ENCODE measurements around the gene NTN4. TPM values are rescaled to one million over a fixed set of nuclear protein-coding genes. Genes with fewer than 3 reads are reported as not detected.

NTN4 gene
- total and polyA plus RNA-seq, 7 donors: 3.7 to 17.4 (median 7.2) TPM

DNA sequence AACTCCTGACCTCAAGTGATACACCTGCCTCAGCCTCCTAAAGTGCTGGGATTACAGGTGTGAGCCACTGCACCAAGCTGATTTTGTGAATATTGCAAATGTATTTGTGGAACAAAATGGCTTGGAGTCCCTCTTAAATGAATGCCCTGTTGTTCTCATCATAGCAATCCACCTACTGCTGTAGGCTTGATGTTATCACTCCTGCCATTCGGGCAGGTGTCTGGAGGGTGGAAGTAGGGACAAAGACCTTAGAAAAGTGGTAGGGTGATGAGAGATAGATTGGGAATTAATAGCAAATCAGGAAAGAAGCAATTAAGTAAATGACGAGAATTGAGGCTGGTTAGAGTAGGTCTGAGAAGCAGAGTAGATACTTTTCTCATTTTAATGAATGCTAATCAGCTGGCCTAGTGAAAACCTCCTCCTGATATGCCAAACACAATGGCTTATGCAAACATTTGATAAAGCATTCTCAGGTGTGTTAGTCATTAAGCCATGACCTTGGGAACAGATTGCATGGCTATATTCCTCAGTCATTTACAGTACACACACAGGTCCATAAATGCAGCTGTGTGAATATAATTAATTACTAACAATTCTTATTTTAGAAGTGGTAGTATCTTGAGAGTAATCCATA, 178.8 kb downstream of the NTN4 start:
- no peaks in the 10 kb centered on the region for H3K4me1 ChIP-seq
- no peaks in the 10 kb centered on the region for H3K9me3 ChIP-seq
- no peak overlapping the region for H3K27ac ChIP-seq
- WGBS, 2 donors: 14 to 64% methylated on average over 2 of the region's 2 CpGs
- H3K4me3 ChIP-seq: no peak overlapping the region
- H3K36me3 ChIP-seq: no peaks in the 10 kb centered on the region
- no peak for DNase-seq
- no peak for TF ChIP-seq POLR2AphosphoS5 (IDR thresholded peaks at IDR 0.05)
- intact Hi-C loops (cut with DNase I): no loop called here
- no peaks in the 10 kb centered on the region for H3K27me3 ChIP-seq

DNA sequence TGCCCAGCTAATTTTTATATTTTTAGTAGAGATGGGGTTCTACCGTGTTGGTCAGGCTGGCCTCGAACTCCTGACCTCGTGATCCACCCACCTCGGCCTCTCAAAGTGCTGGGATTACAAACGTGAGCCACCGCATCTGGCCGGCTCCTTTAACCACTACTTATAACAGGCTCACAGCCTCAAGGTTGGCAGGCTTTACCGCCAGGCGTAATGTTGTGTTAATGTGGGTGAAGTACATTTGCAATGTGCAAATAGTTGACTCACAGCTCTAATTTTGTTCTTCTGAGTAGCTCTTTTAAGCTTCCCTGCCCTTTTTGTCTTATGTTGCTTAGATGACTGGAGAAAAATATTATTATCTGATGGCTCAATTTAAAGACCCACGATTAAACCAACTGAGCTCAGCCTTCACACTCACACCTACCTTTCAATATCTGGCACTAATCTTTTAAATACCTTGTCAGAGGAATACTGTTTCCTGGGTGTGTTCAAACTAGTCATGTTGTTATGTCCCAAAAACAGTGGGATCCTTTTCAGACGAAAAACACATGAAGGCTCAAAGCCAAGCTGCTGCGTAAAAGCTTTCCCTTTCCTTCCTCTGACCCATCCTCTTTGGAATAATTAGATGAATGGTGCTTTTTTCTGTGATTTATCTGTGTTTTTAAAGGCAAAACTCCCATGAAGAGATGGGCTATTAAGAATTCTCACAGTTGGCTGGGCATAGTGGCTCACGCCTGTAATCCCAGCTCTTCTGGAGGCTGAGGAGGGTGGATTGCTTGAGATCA, 182.1 kb downstream of the NTN4 start:
- intact Hi-C loops (cut with DNase I): no loop called here
- WGBS, 2 donors: 21 to 60% methylated on average over 13 of the region's 13 CpGs
- Histone ChIP-seq H3K27ac (peak overlapping the region in 3 of 4 donors; percentile 3 to 48 (median 14)), H3K9me3 (no peaks in the 10 kb centered on the region), H3K27me3 (no peaks in the 10 kb centered on the region), H3K36me3 (no peaks in the 10 kb centered on the region), H3K4me1 (peaks cover 0 to 8% (median 4%) of the 10 kb centered on the region in 4 donors), H3K4me3 (no peak overlapping the region)
- no peak for DNase-seq
- TF ChIP-seq POLR2A (IDR thresholded peaks at IDR 0.05) (no peak), EP300 (IDR thresholded peaks at IDR 0.05) (no peak)
- TF ChIP-seq, protein P1, sequence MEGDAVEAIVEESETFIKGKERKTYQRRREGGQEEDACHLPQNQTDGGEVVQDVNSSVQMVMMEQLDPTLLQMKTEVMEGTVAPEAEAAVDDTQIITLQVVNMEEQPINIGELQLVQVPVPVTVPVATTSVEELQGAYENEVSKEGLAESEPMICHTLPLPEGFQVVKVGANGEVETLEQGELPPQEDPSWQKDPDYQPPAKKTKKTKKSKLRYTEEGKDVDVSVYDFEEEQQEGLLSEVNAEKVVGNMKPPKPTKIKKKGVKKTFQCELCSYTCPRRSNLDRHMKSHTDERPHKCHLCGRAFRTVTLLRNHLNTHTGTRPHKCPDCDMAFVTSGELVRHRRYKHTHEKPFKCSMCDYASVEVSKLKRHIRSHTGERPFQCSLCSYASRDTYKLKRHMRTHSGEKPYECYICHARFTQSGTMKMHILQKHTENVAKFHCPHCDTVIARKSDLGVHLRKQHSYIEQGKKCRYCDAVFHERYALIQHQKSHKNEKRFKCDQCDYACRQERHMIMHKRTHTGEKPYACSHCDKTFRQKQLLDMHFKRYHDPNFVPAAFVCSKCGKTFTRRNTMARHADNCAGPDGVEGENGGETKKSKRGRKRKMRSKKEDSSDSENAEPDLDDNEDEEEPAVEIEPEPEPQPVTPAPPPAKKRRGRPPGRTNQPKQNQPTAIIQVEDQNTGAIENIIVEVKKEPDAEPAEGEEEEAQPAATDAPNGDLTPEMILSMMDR (IDR thresholded peaks at IDR 0.05): no peak

Small RNA genes within 50 kb of the gene (small RNA-seq; reads per million reads assigned to genes)
- gene RF00019 (0 reads per million in 3 donors), gene RNU6-247P (0 reads per million in 3 donors)

Other genes starting within 250 kb of the NTN4 start
- gene USP44, start 239.3 kb downstream of the NTN4 start, total RNA-seq: 1 to 10 TPM; 1.8 to 6.1 (median 4.1) TPM
- gene USP44, start 239.3 kb downstream of the NTN4 start, polyA plus RNA-seq: under 1 TPM in 2 of 3 donors, not detected in 1; 0.36 to 0.60 TPM
- 1 to 10 TPM; 3.0 to 9.0 (median 7.2) TPM for gene SNRPF, start 68.2 kb upstream of the NTN4 start, total RNA-seq
- 10 to 100 TPM; 33.0 to 52.3 (median 43.9) TPM for gene SNRPF, start 68.2 kb upstream of the NTN4 start, polyA plus RNA-seq
- not detected for gene CCDC38, start 151.8 kb upstream of the NTN4 start, total RNA-seq
- not detected for gene CCDC38, start 151.8 kb upstream of the NTN4 start, polyA plus RNA-seq
- gene AMDHD1, start 152.6 kb upstream of the NTN4 start, total RNA-seq: 1 to 10 TPM in 2 of 4 donors, under 1 TPM in 2; 0.55 to 1.2 (median 0.90) TPM
- under 1 TPM in 1 of 3 donors, not detected in 2; 0.47 TPM for gene AMDHD1, start 152.6 kb upstream of the NTN4 start, polyA plus RNA-seq
- under 1 TPM in 1 of 4 donors, not detected in 3; 0.14 TPM for gene HAL, start 205.6 kb upstream of the NTN4 start, total RNA-seq
- gene HAL, start 205.6 kb upstream of the NTN4 start, polyA plus RNA-seq: under 1 TPM; under 0.01 to 0.46 (median 0.39) TPM
- gene LTA4H, start 244.8 kb upstream of the NTN4 start, total RNA-seq: 10 to 100 TPM; 58.5 to 77.3 (median 69.1) TPM
- 10 to 100 TPM; 39.6 to 58.6 (median 41.4) TPM for gene LTA4H, start 244.8 kb upstream of the NTN4 start, polyA plus RNA-seq